IPS-18a (cell line): ENCODE results near the gene THADA.
"Not testable (repeated sequence)": the region's sequence is repeated elsewhere in the genome, so short reads cannot be mapped to it uniquely, and the experiment has no call there.

Source experiments
- H3K27ac ChIP-seq: one replicate; pipeline ENCODE4 v1.5.1; 2013; ENCODE audit warnings: low read length
- H3K27me3 ChIP-seq: one replicate; pipeline ENCODE4 v1.6.1; 2013; ENCODE audit warnings: mild to moderate bottlenecking, low read length; ENCODE audit not compliant: control insufficient read depth, insufficient read depth
- H3K36me3 ChIP-seq: one replicate; pipeline ENCODE4 v1.6.1; 2013; ENCODE audit warnings: low read depth, low read length; ENCODE audit not compliant: control insufficient read depth
- H3K4me1 ChIP-seq: one replicate; pipeline ENCODE4 v1.6.1; 2013; ENCODE audit warnings: low read depth, low read length; ENCODE audit not compliant: control insufficient read depth
- H3K4me3 ChIP-seq: one replicate; pipeline ENCODE4 v1.5.1; 2013; ENCODE audit warnings: low read length
- H3K9ac ChIP-seq: one replicate; pipeline ENCODE4 v1.6.1; 2013; ENCODE audit warnings: mild to moderate bottlenecking, low read length, moderate library complexity
- H3K9me3 ChIP-seq: one replicate; pipeline ENCODE4 v1.6.1; 2013; ENCODE audit warnings: low read depth, low read length; ENCODE audit not compliant: control insufficient read depth

THADA gene

GRCh38 chr2:43559391-43560230, 36.2 kb downstream of the THADA start:
- Histone ChIP-seq H3K9me3 (no peaks in the 10 kb centered on the region), H3K27me3 (no peaks in the 10 kb centered on the region), H3K27ac (no peak overlapping the region), H3K4me3 (no peak overlapping the region), H3K4me1 (no peaks in the 10 kb centered on the region), H3K36me3 (peaks cover 30% of the 10 kb centered on the region), H3K9ac (no peak overlapping the region)

- Histone ChIP-seq H3K4me1 (no peaks in the 10 kb centered on the region), H3K9ac (no peak overlapping the region), H3K36me3 (peaks cover 23% of the 10 kb centered on the region), H3K27me3 (no peaks in the 10 kb centered on the region), H3K9me3 (no peaks in the 10 kb centered on the region), H3K4me3 (no peak overlapping the region), H3K27ac (no peak overlapping the region)
Measured at GRCh38 chr2:43557196-43557595, 38.6 kb downstream of the THADA start.

DNA sequence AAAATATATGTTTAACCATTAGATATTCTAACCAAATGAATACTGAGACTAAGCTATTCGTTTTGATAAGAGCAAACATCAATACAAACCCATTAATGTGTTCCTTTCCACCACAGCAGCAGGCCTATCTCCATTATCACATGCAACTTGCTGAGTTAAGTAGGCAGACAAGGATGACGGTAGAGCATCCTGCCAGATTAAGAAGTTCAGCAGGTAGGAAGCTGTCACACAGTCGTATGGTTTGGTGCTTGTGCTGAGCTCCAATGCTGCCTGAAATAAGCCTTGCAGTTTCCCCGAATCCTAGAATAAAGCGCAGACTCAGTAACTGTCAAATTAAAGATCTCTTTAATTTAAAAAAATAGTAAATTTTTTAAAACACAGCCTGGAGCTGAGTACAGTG, 39.6 kb downstream of the THADA start:
- H3K4me1 ChIP-seq: no peaks in the 10 kb centered on the region
- H3K27ac ChIP-seq: no peak overlapping the region
- H3K9me3 ChIP-seq: no peaks in the 10 kb centered on the region
- no peak overlapping the region for H3K4me3 ChIP-seq
- peaks cover 22% of the 10 kb centered on the region for H3K36me3 ChIP-seq
- H3K9ac ChIP-seq: no peak overlapping the region
- H3K27me3 ChIP-seq: no peaks in the 10 kb centered on the region

- Histone ChIP-seq H3K27ac (no peak overlapping the region), H3K36me3 (peaks cover 31% of the 10 kb centered on the region), H3K9ac (no peak overlapping the region), H3K4me1 (no peaks in the 10 kb centered on the region), H3K4me3 (no peak overlapping the region), H3K27me3 (no peaks in the 10 kb centered on the region), H3K9me3 (peaks cover 6% of the 10 kb centered on the region)
Measured at GRCh38 chr2:43553341-43553855, 42.4 kb downstream of the THADA start.

DNA sequence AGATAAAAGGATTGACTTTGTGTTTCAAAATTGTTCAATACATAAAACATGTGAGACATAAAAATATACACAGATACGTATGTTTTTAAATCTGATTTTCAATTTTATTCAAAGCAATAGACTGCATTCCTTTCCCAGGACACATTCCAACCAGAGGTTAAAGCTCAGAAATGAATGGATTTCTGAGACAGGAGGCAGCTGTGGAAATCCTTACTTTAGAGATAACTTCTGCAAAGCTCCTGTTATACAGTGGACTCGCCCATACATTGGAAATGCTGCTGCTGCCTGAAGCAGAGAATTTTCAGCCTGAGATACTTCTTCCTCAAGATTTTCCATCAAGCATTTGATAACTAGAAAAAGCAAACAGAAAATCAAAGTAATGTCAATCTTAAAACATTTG, 43.8 kb downstream of the THADA start:
- H3K27ac ChIP-seq: no peak overlapping the region
- no peak overlapping the region for H3K9ac ChIP-seq
- no peak overlapping the region for H3K4me3 ChIP-seq
- H3K4me1 ChIP-seq: no peaks in the 10 kb centered on the region
- H3K27me3 ChIP-seq: no peaks in the 10 kb centered on the region
- H3K36me3 ChIP-seq: peaks cover 25% of the 10 kb centered on the region
- H3K9me3 ChIP-seq: peaks cover 6% of the 10 kb centered on the region

- H3K4me1 ChIP-seq, H3K27me3 ChIP-seq, H3K27ac ChIP-seq, H3K4me3 ChIP-seq, H3K9me3 ChIP-seq, H3K9ac ChIP-seq: not testable (repeated sequence)
- H3K36me3 ChIP-seq: peaks cover 17% of the 10 kb centered on the region
Measured at GRCh38 chr2:43548381-43548780, 47.5 kb downstream of the THADA start.

DNA sequence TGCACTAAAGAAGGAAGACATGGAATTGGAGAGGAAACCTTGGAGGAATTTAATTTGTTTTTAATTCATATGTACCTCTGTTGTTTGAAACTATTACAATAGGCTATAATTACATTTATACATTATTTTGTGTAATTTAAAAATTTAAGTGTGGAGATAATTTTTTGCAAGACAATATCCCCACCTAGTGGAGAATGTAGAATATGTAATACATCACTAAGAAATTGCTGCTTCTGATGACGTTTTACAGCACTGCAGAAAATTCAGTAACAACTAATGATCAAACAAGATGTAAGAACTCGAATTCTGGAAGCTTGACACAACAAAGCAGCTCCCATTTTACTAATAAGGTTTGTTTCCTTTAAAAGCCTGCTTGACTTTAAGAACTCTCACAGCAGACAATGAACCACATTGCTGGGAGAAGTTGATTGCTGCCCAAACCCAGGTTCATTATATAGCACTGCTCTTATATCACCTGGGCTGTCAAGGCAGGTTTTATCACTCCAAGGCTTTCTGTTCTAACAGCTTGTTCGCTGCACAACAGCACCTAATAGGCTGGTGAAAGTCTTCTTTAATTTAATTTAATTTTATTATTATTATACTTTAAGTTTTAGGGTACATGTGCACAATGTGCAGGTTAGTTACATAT, 53.4 kb downstream of the THADA start:
- Histone ChIP-seq H3K27me3 (no peaks in the 10 kb centered on the region), H3K36me3 (no peaks in the 10 kb centered on the region), H3K4me1 (no peaks in the 10 kb centered on the region), H3K27ac (no peak overlapping the region), H3K4me3 (no peak overlapping the region), H3K9me3 (no peaks in the 10 kb centered on the region), H3K9ac (no peak overlapping the region)

- Histone ChIP-seq H3K9ac (no peak overlapping the region), H3K4me1 (no peaks in the 10 kb centered on the region), H3K27me3 (no peaks in the 10 kb centered on the region), H3K27ac (no peak overlapping the region), H3K4me3 (no peak overlapping the region), H3K9me3 (no peaks in the 10 kb centered on the region), H3K36me3 (no peaks in the 10 kb centered on the region)
Measured at GRCh38 chr2:43541165-43541564, 54.7 kb downstream of the THADA start.

- no peaks in the 10 kb centered on the region for H3K9me3 ChIP-seq
- no peaks in the 10 kb centered on the region for H3K27me3 ChIP-seq
- no peak overlapping the region for H3K27ac ChIP-seq
- no peaks in the 10 kb centered on the region for H3K4me1 ChIP-seq
- H3K36me3 ChIP-seq: no peaks in the 10 kb centered on the region
- H3K9ac ChIP-seq: no peak overlapping the region
- H3K4me3 ChIP-seq: no peak overlapping the region
Measured at GRCh38 chr2:43540021-43540779, 55.6 kb downstream of the THADA start.

DNA sequence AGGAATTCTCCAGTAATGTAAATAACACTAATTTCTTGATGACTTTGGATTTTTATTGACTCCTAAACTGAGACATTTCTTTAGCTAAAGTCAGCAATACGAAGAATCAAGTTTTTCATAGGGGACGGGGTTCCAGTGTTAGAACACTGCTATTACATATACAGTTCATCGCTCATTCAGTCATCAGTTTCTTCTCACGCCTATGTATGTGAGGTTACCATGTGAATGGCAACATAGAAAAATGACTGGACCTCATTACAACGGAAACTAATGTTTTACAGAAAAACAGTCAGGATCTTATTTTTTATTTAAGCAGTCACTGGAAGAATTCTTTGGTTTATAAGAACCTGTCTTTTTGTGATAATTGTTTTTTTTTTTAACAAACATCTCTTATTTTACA, 56.4 kb downstream of the THADA start:
- H3K27me3 ChIP-seq: no peaks in the 10 kb centered on the region
- no peaks in the 10 kb centered on the region for H3K9me3 ChIP-seq
- H3K4me3 ChIP-seq: no peak overlapping the region
- no peak overlapping the region for H3K27ac ChIP-seq
- peaks cover 3% of the 10 kb centered on the region for H3K36me3 ChIP-seq
- no peaks in the 10 kb centered on the region for H3K4me1 ChIP-seq
- no peak overlapping the region for H3K9ac ChIP-seq

GRCh38 chr2:43538034-43538670, 57.7 kb downstream of the THADA start:
- Histone ChIP-seq H3K4me3 (no peak overlapping the region), H3K4me1 (no peaks in the 10 kb centered on the region), H3K9me3 (no peaks in the 10 kb centered on the region), H3K27ac (no peak overlapping the region), H3K27me3 (no peaks in the 10 kb centered on the region), H3K36me3 (peaks cover 3% of the 10 kb centered on the region), H3K9ac (no peak overlapping the region)
